GM18502 (cell line): ENCODE measurements around the gene TBC1D14.

Source experiments
- ATAC-seq: cut with Tn5 transposase; IDR thresholded peaks from one replicate; pipeline ENCODE4 v1.9.1; 2021; ENCODE audit warnings: mild to moderate bottlenecking; ENCODE audit not compliant: unreplicated experiment, poor library complexity

The TBC1D14 gene

GRCh38 chr4:6991771-6992557 lies 82.3 kb downstream of the TBC1D14 start:
- no peak for ATAC-seq

GRCh38 chr4:6992728-6993677 lies 83.4 kb downstream of the TBC1D14 start:
- no peak for ATAC-seq

GRCh38 chr4:6996481-6996880 lies 86.9 kb downstream of the TBC1D14 start:
- ATAC-seq: no peak

GRCh38 chr4:6999172-7000086 lies 89.8 kb downstream of the TBC1D14 start:
- ATAC-seq: no peak

- no peak for ATAC-seq
These were observed 91.0 kb downstream of the TBC1D14 start for GRCh38 chr4:7000421-7001176.

GRCh38 chr4:7001271-7001670 lies 91.6 kb downstream of the TBC1D14 start:
- no peak for ATAC-seq

- no peak for ATAC-seq
These were observed 92.7 kb downstream of the TBC1D14 start for GRCh38 chr4:7002336-7002735.

- no peak for ATAC-seq
These were observed 93.7 kb downstream of the TBC1D14 start for GRCh38 chr4:7003176-7003878.

GRCh38 chr4:7003879-7004240 lies 94.2 kb downstream of the TBC1D14 start:
- ATAC-seq: no peak

- ATAC-seq: no peak
These were observed 94.7 kb downstream of the TBC1D14 start for GRCh38 chr4:7004331-7004730.

- no peak for ATAC-seq
These were observed 95.9 kb downstream of the TBC1D14 start for GRCh38 chr4:7005571-7005970.

- ATAC-seq: no peak
These were observed 96.8 kb downstream of the TBC1D14 start for GRCh38 chr4:7006411-7006810.

- ATAC-seq: no peak
These were observed 97.7 kb downstream of the TBC1D14 start for GRCh38 chr4:7007142-7007907.

GRCh38 chr4:7007944-7008343 lies 98.3 kb downstream of the TBC1D14 start:
- ATAC-seq: no peak

GRCh38 chr4:7009564-7009963 lies 99.9 kb downstream of the TBC1D14 start:
- ATAC-seq: no peak

- no peak for ATAC-seq
These were observed 103.5 kb downstream of the TBC1D14 start for GRCh38 chr4:7013175-7013574.

- ATAC-seq: no peak
These were observed 105.2 kb downstream of the TBC1D14 start for GRCh38 chr4:7014815-7015214.

- no peak for ATAC-seq
These were observed 105.9 kb downstream of the TBC1D14 start for GRCh38 chr4:7015383-7016035.
